Measurements from ENCODE around the gene EXOC3. TPM values are rescaled to one million over a fixed set of nuclear protein-coding genes. Genes with fewer than 3 reads are reported as not detected.

The EXOC3 gene
- total RNA-seq, 1 experiment from 2014 or later: 63.8 TPM

- H3K27me3 Mint-ChIP-seq (ENCODE audit: unreplicated experiment): peaks cover 16% of the 10 kb centered on the region
- BruUV-seq (replicated peaks): no TSS peak
- H3K36me3 Mint-ChIP-seq (ENCODE audit: insufficient read depth, unreplicated experiment): peaks cover 52% of the 10 kb centered on the region
- H3K4me1 Mint-ChIP-seq (ENCODE audit: low read depth, unreplicated experiment): no peaks in the 10 kb centered on the region
- CTCF ChIA-PET: no interaction called here
- intact Hi-C loops (cut with micrococcal nuclease; ENCODE audit: unreplicated experiment): no loop called here
- no peak for DNase-seq
- no peak for TF ChIP-seq CTCF (IDR thresholded peaks at IDR 0.05; ENCODE audit: unreplicated experiment)
- no peak overlapping the region for H3K27ac Mint-ChIP-seq (ENCODE audit: unreplicated experiment)
- H3K9me3 Mint-ChIP-seq (ENCODE audit: low read depth, unreplicated experiment): no peaks in the 10 kb centered on the region
- no peak overlapping the region for H3K4me3 Mint-ChIP-seq (ENCODE audit: low read depth, unreplicated experiment)
Observed at GRCh38 chr5:469752-470483, 26.9 kb downstream of the EXOC3 start.

GRCh38 chr5:470961-471749 lies 28.2 kb downstream of the EXOC3 start:
- CTCF ChIA-PET: interaction anchor here (1.2 to 1.4 kb wide), 2 partner anchors 22 to 25 kb away, joined by 3 to 7 read pairs; no protein-coding TSS in a partner anchor
- Mint-ChIP-seq H3K4me3 (ENCODE audit: low read depth, unreplicated experiment) (peak overlapping the region; percentile 83), H3K36me3 (ENCODE audit: insufficient read depth, unreplicated experiment) (peaks cover 58% of the 10 kb centered on the region), H3K27ac (ENCODE audit: unreplicated experiment) (peak overlapping the region; percentile 64), H3K27me3 (ENCODE audit: unreplicated experiment) (peaks cover 28% of the 10 kb centered on the region), H3K4me1 (ENCODE audit: low read depth, unreplicated experiment) (no peaks in the 10 kb centered on the region), H3K9me3 (ENCODE audit: low read depth, unreplicated experiment) (no peaks in the 10 kb centered on the region)
- DNase-seq: no peak
- no peak for TF ChIP-seq CTCF (IDR thresholded peaks at IDR 0.05; ENCODE audit: unreplicated experiment)
- intact Hi-C loops (cut with micrococcal nuclease; ENCODE audit: unreplicated experiment): no loop called here
- no TSS peak for BruUV-seq (replicated peaks)

- no TSS peak for BruUV-seq (replicated peaks)
- TF ChIP-seq CTCF (IDR thresholded peaks at IDR 0.05; ENCODE audit: unreplicated experiment): no peak
- DNase-seq: no peak
- Mint-ChIP-seq H3K4me1 (ENCODE audit: low read depth, unreplicated experiment) (no peaks in the 10 kb centered on the region), H3K27me3 (ENCODE audit: unreplicated experiment) (peaks cover 34% of the 10 kb centered on the region), H3K9me3 (ENCODE audit: low read depth, unreplicated experiment) (no peaks in the 10 kb centered on the region), H3K36me3 (ENCODE audit: insufficient read depth, unreplicated experiment) (peaks cover 53% of the 10 kb centered on the region), H3K27ac (ENCODE audit: unreplicated experiment) (peak overlapping the region; percentile 64), H3K4me3 (ENCODE audit: low read depth, unreplicated experiment) (peak overlapping the region; percentile 83)
- intact Hi-C loops (cut with micrococcal nuclease; ENCODE audit: unreplicated experiment): no loop called here
- CTCF ChIA-PET: interaction anchor here (1.2 to 1.4 kb wide), 2 partner anchors 21 to 25 kb away, joined by 3 to 7 read pairs; no protein-coding TSS in a partner anchor
Observed at GRCh38 chr5:471750-472058, 28.7 kb downstream of the EXOC3 start.

GRCh38 chr5:472076-472655 lies 29.2 kb downstream of the EXOC3 start:
- peak overlapping the region; percentile 64 for H3K27ac Mint-ChIP-seq (ENCODE audit: unreplicated experiment)
- H3K4me1 Mint-ChIP-seq (ENCODE audit: low read depth, unreplicated experiment): no peaks in the 10 kb centered on the region
- peaks cover 38% of the 10 kb centered on the region for H3K27me3 Mint-ChIP-seq (ENCODE audit: unreplicated experiment)
- intact Hi-C loops (cut with micrococcal nuclease; ENCODE audit: unreplicated experiment): no loop called here
- peaks cover 53% of the 10 kb centered on the region for H3K36me3 Mint-ChIP-seq (ENCODE audit: insufficient read depth, unreplicated experiment)
- no peak for TF ChIP-seq CTCF (IDR thresholded peaks at IDR 0.05; ENCODE audit: unreplicated experiment)
- no peak for DNase-seq
- BruUV-seq (replicated peaks): TSS peak; percentile 70
- CTCF ChIA-PET: interaction anchor here (1.2 to 1.4 kb wide), 2 partner anchors 21 to 26 kb away, joined by 3 to 7 read pairs; no protein-coding TSS in a partner anchor
- no peaks in the 10 kb centered on the region for H3K9me3 Mint-ChIP-seq (ENCODE audit: low read depth, unreplicated experiment)
- H3K4me3 Mint-ChIP-seq (ENCODE audit: low read depth, unreplicated experiment): peak overlapping the region; percentile 83
